MM.1S (cell line): ENCODE data around the gene CELF4.

Source experiments
- CTCF ChIP-seq: fragments of 300-600 bp; sonication (generic); IDR thresholded peaks from 2 replicates; pipeline ENCODE4 v1.5.1; 2016; ENCODE audit warnings: antibody characterized with exemption, low read length, mixed read lengths
- EZH2 ChIP-seq: fragments of 300-600 bp; sonication (generic); optimal IDR thresholded peaks from 2 replicates; pipeline ENCODE3; 2017; ENCODE audit warnings: low read depth, mild to moderate bottlenecking, antibody characterized with exemption, low read length, mixed read lengths
- EZH2phosphoT487 ChIP-seq: fragments of 300-600 bp; sonication (generic); IDR thresholded peaks from 2 replicates; pipeline ENCODE4 v1.6.1; 2018; ENCODE audit warnings: antibody characterized with exemption, low read length

- TF ChIP-seq CTCF (no peak), EZH2 (no peak), EZH2phosphoT487 (no peak)
Measured at GRCh38 chr18:37284260-37284659, 281.3 kb downstream of the CELF4 start.
